ENCODE measurements around the gene TMEM258. TPM values are rescaled to one million over a fixed set of nuclear protein-coding genes. Genes with fewer than 3 reads are reported as not detected.

TMEM258 gene
- total and polyA plus RNA-seq, 9 of the 15 experiments (the other 6 are each of a cell fraction or from before 2014, with no cell fraction given), result 97.2 to 856 (median 231) TPM

DNA sequence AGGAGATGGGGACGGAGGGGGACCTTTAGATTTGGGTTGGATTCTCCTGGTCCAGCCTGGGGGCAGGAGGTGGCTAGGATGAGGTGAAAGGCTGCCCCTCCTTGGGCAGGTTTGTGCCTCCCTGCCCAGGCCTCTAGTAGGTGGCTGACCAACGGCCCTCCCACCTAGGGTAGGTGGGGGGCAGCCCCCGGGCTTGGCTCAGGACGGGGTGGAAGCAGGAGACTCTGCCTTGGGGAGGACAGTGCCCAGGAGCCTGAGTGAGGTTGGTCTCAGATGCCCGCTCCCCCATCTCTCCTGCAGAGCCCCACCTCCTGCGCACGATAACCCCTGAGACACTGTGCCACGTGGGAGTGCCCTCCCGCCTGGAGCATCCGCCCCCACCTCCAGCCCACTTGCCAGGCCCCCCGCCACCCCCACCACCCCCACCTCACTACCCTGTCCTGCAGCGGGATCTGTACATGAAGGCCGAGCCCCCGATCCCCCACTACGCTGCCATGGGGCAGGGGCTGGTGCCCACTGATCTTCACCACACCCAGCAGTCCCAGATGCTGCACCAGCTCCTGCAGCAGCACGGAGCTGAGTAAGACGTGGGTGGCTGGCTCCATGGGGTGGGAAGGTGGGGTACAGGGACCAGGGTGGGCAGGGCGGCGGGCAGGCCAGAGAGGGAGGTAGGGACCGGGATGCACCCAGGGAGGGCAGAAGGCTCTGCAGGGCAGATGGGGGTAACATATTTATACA is 22.3 kb downstream of the TMEM258 start:
- Histone ChIP-seq H3K27me3 (ENCODE audit: control insufficient read depth in 2 of 2, insufficient read depth in 2 of 2, low read length in 2 of 2) (no peaks in the 10 kb centered on the region), H3K9ac (ENCODE audit: insufficient read depth in 1 of 2, low read depth in 2 of 2, low read length in 2 of 2) (no peak overlapping the region), H3K4me3 (no peak overlapping the region), H3K79me2 (ENCODE audit: control insufficient read depth, insufficient read depth, low read length) (no peaks in the 10 kb centered on the region), H3K27ac (ENCODE audit: extremely low read depth, low read depth, low read length) (no peak overlapping the region), H3K36me3 (ENCODE audit: control insufficient read depth, insufficient read depth, low read length) (peaks cover 6% of the 10 kb centered on the region; the same call in 1 of the 3 replicates), H2AFZ (ENCODE audit: low read depth, low read length) (no peak overlapping the region), H4K20me1 (replicated peaks; ENCODE audit: control insufficient read depth, insufficient read depth, low read length) (no peaks in the 10 kb centered on the region), H3K9me3 (replicated peaks; ENCODE audit: control insufficient read depth, insufficient read depth, low read depth, low read length) (no peaks in the 10 kb centered on the region), H3K4me2 (ENCODE audit: insufficient read depth, low read length) (no peak overlapping the region), H3K4me1 (replicated peaks in 1 of 2; ENCODE audit: control insufficient read depth in 2 of 2, insufficient read depth in 2 of 2, low read length in 2 of 2) (peaks cover 0 to 67% of the 10 kb centered on the region in 2 experiments; a peak in 2 of 5 replicates), H3K9me1 (ENCODE audit: control insufficient read depth, insufficient read depth, low read length) (no peaks in the 10 kb centered on the region)
- no peak for ATAC-seq
- BruUV-seq (replicated peaks), result no TSS peak
- ChIA-PET POLR2A (interaction anchor here (0.9 kb wide), 1 partner anchor 16 kb away, joined by 5 read pairs; no protein-coding TSS in a partner anchor), CTCF (ENCODE audit: low intra/inter-chr PET ratio) (no interaction called here)
- intact Hi-C loops (cut with micrococcal nuclease), result no loop called here
- in situ Hi-C loops (cut with MboI), result no loop called here
- no peak for DNase-seq (ENCODE audit: extremely low read depth in 1 of 4, low spot score in 3 of 4)
- no peak for TF ChIP-seq CHD1 (IDR thresholded peaks at IDR 0.05; ENCODE audit: low read length)
- TF ChIP-seq FOXA3 (CRISPR knock-in tag; conservative IDR thresholded peaks at IDR 0.05 in 1 of 2, IDR thresholded peaks at IDR 0.05 in 1 of 2), result no peak
- TF ChIP-seq ZNF444 (CRISPR knock-in tag; IDR thresholded peaks at IDR 0.05), result no peak
- TF ChIP-seq GTF2E2 (tag; IDR thresholded peaks at IDR 0.05), result no peak
- no peak for TF ChIP-seq RCOR1 (IDR thresholded peaks at IDR 0.05; ENCODE audit: borderline replicate concordance in 1 of 2, low read depth in 2 of 2, low read length in 2 of 2)
- FAIRE-seq, result no peak
- 77% methylated on average over 8 of the region's 20 CpGs for WGBS (ENCODE audit: insufficient coverage, low coverage, missing lambda C conversion rate)

All from K562 (cell line).